BLaER1 (cell line): ENCODE results near the gene KRTAP4-9.
"Not testable (repeated sequence)": the region's sequence is repeated elsewhere in the genome, so short reads cannot be mapped to it uniquely, and the experiment has no call there.

Source experiments
- H3K27ac ChIP-seq: shearing (Covaris generic); formaldehyde crosslinking; 2 replicates; pipeline ENCODE4 v1.8.1; 2022
- H3K27me3 ChIP-seq: shearing (Covaris generic); formaldehyde crosslinking; 2 replicates; pipeline ENCODE4 v1.8.1; 2022
- H3K36me3 ChIP-seq: shearing (Covaris generic); formaldehyde crosslinking; 2 replicates; pipeline ENCODE4 v1.8.1; 2022
- H3K4me1 ChIP-seq: shearing (Covaris generic); formaldehyde crosslinking; 2 replicates; pipeline ENCODE4 v1.8.1; 2022
- H3K4me2 ChIP-seq: shearing (Covaris generic); formaldehyde crosslinking; 2 replicates; pipeline ENCODE4 v1.8.1; 2022
- H3K4me3 ChIP-seq: shearing (Covaris generic); formaldehyde crosslinking; 2 replicates; pipeline ENCODE4 v1.8.1; 2022
- H3K9ac ChIP-seq: shearing (Covaris generic); formaldehyde crosslinking; 2 replicates; pipeline ENCODE4 v1.8.1; 2022
- H3K9me3 ChIP-seq: shearing (Covaris generic); formaldehyde crosslinking; 2 replicates; pipeline ENCODE4 v1.8.1; 2022
- H4K20me1 ChIP-seq: shearing (Covaris generic); formaldehyde crosslinking; 2 replicates; pipeline ENCODE4 v1.8.1; 2022
- Cebpa-rat ChIP-seq: shearing (Covaris generic); IDR thresholded peaks from 2 replicates; pipeline ENCODE4 v1.8.1; 2022

The KRTAP4-9 gene

DNA sequence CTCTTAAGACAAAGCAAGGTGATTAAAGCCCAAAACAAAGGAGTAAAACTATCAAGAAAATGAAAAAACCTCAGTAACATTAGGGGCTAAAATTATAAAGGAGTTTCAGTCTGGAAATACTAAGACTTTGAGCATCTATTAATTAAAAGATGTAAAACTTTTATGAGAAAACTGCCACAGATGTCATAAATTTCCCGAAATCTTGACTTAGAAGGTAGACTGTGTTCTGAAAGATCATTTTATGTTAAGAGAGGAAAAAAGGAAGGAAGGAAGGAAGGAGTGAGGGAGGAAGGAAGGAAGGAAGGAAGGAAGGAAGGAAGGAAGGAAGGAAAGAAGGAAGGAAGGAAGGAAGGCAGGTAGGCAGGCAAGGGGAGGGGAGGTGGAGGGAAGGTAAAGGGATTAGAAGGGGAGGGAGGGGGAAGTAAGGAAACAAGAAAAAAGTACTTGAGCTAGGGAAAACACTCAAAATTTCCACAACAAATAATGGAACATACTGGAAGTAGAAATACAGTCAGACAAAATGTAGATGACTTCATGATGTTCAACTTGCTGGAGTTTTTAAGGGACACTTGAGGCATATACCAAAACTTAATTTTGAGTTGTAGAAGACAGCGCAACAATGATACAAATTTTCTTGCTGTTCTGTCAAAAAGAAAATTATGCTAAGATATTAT is 42.5 kb downstream of the KRTAP4-9 start:
- H3K27ac ChIP-seq, result no peak overlapping the region
- no peak overlapping the region for H3K9ac ChIP-seq
- no peaks in the 10 kb centered on the region for H4K20me1 ChIP-seq
- no peaks in the 10 kb centered on the region for H3K27me3 ChIP-seq
- no peak for TF ChIP-seq Cebpa-rat
- no peak overlapping the region for H3K4me3 ChIP-seq
- H3K9me3 ChIP-seq, result peaks cover 18% of the 10 kb centered on the region
- no peaks in the 10 kb centered on the region for H3K4me1 ChIP-seq
- H3K4me2 ChIP-seq, result no peak overlapping the region
- H3K36me3 ChIP-seq, result no peaks in the 10 kb centered on the region

GRCh38 chr17:41148971-41149651 is 43.9 kb downstream of the KRTAP4-9 start:
- H3K4me1 ChIP-seq, H3K27me3 ChIP-seq, H3K9ac ChIP-seq, H3K36me3 ChIP-seq, H3K4me2 ChIP-seq, H4K20me1 ChIP-seq, H3K9me3 ChIP-seq, H3K4me3 ChIP-seq, H3K27ac ChIP-seq: not testable (repeated sequence)

DNA sequence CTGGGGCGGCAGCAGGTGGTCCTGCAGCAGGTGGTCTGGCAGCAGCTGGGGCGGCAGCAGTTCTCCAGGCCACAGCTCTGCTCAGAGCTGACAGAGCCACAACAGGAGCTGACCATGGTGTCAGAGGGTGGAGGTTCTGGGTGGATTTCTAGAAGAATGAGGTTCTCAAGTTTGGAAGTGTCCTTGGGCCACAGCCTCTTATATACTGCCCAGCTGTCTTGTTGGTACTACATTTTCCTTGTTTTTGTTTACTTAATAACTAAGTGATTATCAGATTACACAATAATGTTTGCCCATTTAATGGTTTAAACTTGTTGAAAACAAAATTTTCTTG is 44.4 kb downstream of the KRTAP4-9 start, which contains the start of gene KRTAP4-5:
KRTAP4-5 (minus strand) TSS at position 174 of the 334 bp plus-strand sequence; CDS start at position 116, 58 bp downstream.
- no peaks in the 10 kb centered on the region for H3K27me3 ChIP-seq
- H3K36me3 ChIP-seq, result no peaks in the 10 kb centered on the region
- no peak within 1 kb of the TSS for H3K4me2 ChIP-seq
- no peak within 1 kb of the TSS for H3K4me3 ChIP-seq
- H4K20me1 ChIP-seq, result no peaks in the 10 kb centered on the region
- no peak for TF ChIP-seq Cebpa-rat
- H3K9me3 ChIP-seq, result no peaks in the 10 kb centered on the region
- no peaks in the 10 kb centered on the region for H3K4me1 ChIP-seq
- H3K27ac ChIP-seq, result no peak within 1 kb of the TSS
- H3K9ac ChIP-seq, result no peak within 1 kb of the TSS

GRCh38 chr17:41150026-41150425 is 44.8 kb downstream of the KRTAP4-9 start:
- H3K27ac ChIP-seq, result no peak overlapping the region
- no peaks in the 10 kb centered on the region for H3K27me3 ChIP-seq
- H3K9ac ChIP-seq, result no peak overlapping the region

DNA sequence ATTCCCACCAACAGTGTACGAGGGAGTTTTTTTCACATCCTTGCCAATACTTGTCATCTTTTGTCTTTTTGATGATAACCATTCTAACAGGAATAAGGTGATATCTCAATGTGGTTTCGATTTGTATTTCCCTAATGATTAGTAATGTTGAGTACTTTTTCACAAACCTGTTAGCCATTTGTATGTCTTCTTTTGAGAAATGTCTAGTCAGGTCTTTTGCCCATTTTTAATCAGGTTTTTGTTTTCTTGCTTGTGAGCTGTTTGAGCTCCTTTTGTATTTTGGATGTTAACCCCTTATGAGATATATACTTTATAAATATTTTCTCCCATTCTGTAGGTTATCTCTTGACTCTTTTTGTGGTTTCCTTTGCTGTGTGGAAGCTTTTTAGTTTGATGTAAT is 46.3 kb downstream of the KRTAP4-9 start:
- Histone ChIP-seq H3K9ac (no peak overlapping the region), H3K27me3 (no peaks in the 10 kb centered on the region), H3K4me3 (no peak overlapping the region), H3K9me3 (no peaks in the 10 kb centered on the region), H3K27ac (no peak overlapping the region), H4K20me1 (no peaks in the 10 kb centered on the region), H3K4me2 (no peak overlapping the region), H3K36me3 (no peaks in the 10 kb centered on the region), H3K4me1 (no peaks in the 10 kb centered on the region)
- no peak for TF ChIP-seq Cebpa-rat

More at GRCh38 chr17:41150026-41150425, 44.8 kb downstream of the KRTAP4-9 start:
- Histone ChIP-seq H3K4me3 (no peak overlapping the region), H3K4me2 (no peak overlapping the region), H4K20me1 (no peaks in the 10 kb centered on the region), H3K4me1 (no peaks in the 10 kb centered on the region), H3K9me3 (no peaks in the 10 kb centered on the region), H3K36me3 (no peaks in the 10 kb centered on the region)
- no peak for TF ChIP-seq Cebpa-rat

DNA sequence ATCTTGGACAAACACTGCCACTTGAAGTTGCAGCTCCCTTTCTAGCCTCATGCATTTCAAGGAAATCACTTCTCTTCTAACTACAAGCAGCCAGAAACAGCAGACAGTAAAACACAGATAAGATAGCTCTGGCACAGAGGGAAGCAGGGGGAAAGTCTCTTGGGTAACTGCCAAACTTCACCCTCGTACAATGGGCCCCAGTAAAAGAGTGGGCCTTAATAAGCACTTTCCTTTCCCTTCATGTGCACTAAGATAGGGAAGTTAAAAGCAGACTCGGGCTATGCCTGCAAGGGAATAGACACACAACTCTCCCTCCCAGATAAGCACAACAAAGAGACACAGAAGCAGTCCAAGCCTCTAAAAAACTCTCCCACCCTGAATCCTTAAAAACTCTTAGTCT is 48.7 kb downstream of the KRTAP4-9 start:
- H3K9me3 ChIP-seq, result no peaks in the 10 kb centered on the region
- H4K20me1 ChIP-seq, result no peaks in the 10 kb centered on the region
- H3K27me3 ChIP-seq, result no peaks in the 10 kb centered on the region
- no peak overlapping the region for H3K27ac ChIP-seq
- no peaks in the 10 kb centered on the region for H3K4me1 ChIP-seq
- H3K4me3 ChIP-seq, result no peak overlapping the region
- no peaks in the 10 kb centered on the region for H3K36me3 ChIP-seq
- no peak overlapping the region for H3K4me2 ChIP-seq
- no peak for TF ChIP-seq Cebpa-rat
- H3K9ac ChIP-seq, result no peak overlapping the region
